HG02970 (cell line): ENCODE results near the gene SCAF1.
"Not testable (repeated sequence)": the region's sequence is repeated elsewhere in the genome, so short reads cannot be mapped to it uniquely, and the experiment has no call there.

Experiments used
- ATAC-seq: cut with Tn5 transposase; IDR thresholded peaks from one replicate; pipeline ENCODE4 v1.9.1; 2021; ENCODE audit warnings: mild to moderate bottlenecking, moderate library complexity, moderate number of reproducible peaks; ENCODE audit not compliant: unreplicated experiment, low FRiP score

The SCAF1 gene

GRCh38 chr19:49613374-49613773, 28.6 kb upstream of the SCAF1 start:
- no peak for ATAC-seq

GRCh38 chr19:49614096-49614833, 27.7 kb upstream of the SCAF1 start:
- no peak for ATAC-seq

- no peak for ATAC-seq
Measured at GRCh38 chr19:49615861-49616260, 26.1 kb upstream of the SCAF1 start.

DNA sequence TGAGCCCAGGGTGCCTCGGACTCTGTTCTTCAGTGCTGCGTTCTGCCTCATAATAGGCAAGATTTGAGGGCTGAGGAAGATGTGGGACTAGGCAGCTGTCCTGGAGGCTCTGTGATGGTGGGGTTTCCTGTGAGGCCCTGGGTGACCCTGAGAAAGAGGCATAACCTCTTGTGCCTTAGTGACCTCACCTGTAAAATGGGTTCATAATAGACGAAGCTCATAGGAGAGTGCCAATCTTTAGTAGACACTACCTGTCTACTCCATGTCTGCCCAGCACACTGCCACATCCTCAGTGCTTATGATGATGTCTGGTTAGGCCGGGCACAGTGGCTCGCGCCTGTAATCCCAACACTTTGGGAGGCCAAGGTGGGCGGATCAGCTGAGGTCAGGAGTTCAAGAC, 25.5 kb upstream of the SCAF1 start:
- ATAC-seq: no peak

- no peak for ATAC-seq
Measured at GRCh38 chr19:49616945-49617344, 25.1 kb upstream of the SCAF1 start.

GRCh38 chr19:49617860-49618259, 24.1 kb upstream of the SCAF1 start:
- not testable (repeated sequence) for ATAC-seq

- ATAC-seq: no peak
Measured at GRCh38 chr19:49624967-49625910, 16.8 kb upstream of the SCAF1 start.

- ATAC-seq: no peak
Measured at GRCh38 chr19:49626226-49626625, 15.8 kb upstream of the SCAF1 start.

DNA sequence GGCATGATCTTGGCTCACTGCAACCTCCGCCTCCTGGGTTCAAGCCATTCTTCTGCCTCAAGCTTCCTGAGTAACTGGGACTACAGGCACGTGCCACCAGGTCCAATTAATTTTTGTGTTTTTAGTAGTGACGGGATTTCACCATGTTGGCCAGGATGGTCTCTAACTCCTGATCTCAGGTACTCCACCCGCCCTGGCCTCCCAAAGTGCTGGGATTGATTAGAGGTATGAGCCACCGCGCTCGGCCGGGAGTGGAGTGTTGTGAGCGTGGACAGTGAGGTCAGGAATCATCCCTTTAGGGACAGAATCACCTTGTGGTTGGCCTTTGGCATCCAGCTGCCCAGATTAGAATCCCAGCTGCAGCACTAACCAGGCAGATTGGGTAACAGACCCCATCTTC, 12.3 kb upstream of the SCAF1 start:
- ATAC-seq: no peak

DNA sequence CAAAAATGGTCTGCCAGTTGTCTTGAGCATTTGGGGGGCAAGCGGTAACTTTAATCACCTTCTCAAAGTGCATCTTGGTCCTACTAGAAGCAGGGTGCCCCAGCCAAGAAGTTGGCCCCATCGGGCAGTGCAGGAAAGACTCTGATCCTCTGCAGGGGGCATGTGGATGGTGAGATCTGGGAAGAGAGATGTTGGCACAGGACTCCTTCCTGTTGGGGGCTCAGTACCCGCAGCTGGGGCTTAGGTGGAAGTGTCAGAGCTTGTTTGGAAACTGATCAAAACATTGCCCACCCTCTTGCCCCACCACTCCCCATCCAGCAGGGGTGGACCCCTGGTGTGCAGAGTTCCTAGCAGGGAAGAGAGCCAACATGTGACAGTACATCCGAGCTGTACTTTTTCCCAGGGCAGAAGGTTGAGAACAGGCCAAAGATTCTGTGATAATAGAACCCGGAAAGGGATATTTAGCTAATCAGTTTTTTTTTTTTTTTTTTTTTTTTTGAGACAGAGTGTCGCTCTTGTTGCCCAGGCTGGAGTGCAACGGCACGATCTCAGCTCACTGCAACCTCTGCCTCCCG, 10.9 kb upstream of the SCAF1 start:
- ATAC-seq: no peak

DNA sequence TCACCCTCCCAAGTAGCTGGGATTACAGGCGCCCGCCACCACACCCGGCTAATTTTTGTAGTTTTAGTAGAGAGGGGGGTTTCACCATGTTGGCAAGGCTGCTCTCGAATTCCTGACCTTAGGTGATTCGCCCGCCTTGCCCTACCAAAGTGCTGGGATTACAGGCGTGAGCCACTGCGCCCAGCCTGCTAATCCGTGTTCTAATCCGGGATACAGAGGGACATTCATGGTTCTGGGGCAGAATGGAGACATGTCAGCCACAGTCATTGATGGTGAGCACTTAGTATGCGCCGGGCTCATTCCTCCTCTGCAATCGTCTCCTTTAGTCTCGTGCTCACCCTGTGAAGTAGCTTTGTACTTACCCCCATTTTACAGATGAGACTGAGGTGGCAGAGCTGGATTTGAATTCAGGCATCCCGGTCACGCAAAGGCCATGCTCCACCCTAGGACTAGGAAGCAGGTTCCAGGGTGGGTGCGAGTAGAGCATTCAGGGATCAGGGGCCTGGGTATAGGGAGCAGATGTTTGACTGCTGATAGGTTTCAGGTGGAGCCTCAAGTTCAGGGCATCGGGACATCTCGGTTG, 10.3 kb upstream of the SCAF1 start:
- ATAC-seq: no peak

- no peak for ATAC-seq
Measured at GRCh38 chr19:49632576-49632975, 9.4 kb upstream of the SCAF1 start.

- ATAC-seq: not testable (repeated sequence)
Measured at GRCh38 chr19:49633273-49633672, 8.7 kb upstream of the SCAF1 start.

GRCh38 chr19:49635530-49636232, 6.3 kb upstream of the SCAF1 start:
- ATAC-seq: no peak

GRCh38 chr19:49636233-49636932, 5.6 kb upstream of the SCAF1 start:
- no peak for ATAC-seq

GRCh38 chr19:49637821-49638738, 3.9 kb upstream of the SCAF1 start:
- no peak for ATAC-seq

DNA sequence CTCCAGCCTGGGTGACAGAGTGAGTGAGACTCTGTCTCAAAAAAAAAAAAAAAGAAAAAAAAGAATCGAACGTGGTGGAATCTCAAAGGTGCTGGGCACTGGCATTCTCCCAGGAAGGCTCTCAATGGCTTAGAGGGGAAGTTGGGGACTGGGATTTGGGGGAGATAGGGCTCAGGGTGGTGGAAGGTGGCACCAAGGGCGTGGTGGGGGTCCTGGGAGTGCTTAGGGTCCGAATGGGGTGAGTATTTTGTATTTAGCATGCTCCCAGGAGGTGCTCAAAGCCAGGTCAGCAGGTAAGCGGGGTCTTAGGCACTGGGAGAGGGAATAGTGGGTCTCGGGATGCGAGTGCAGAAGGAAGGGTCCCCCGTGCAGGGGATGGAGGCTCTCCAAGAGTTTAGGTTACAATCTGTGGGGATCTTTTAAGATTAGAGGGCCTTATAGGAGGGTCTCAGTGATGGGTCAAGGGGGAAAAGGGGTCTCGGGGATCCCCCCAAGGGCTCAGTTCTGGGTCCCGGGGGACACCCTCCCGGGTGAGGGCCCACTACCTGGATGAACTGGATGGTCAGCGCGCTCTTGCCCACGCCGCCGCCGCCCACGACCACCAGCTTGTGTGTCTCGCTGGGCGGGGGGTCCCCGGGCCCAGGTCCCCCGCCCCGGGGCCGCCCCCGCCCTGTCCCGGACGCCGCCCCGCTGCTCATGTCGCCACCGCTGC, 2.5 kb upstream of the SCAF1 start:
- ATAC-seq: no peak
